Loucy (cell line): ENCODE results near the gene DAGLA.

Experiments used
- H2AFZ ChIP-seq: fragments of 200-600 bp; sonication (generic); 2 replicates; pipeline ENCODE4 v1.6.0; 2016; ENCODE audit warnings: antibody characterized with exemption, mild to moderate bottlenecking, low read length, moderate library complexity
- H3F3A ChIP-seq: fragments of 200-600 bp; 2 replicates; pipeline ENCODE4 v1.6.0; 2016; ENCODE audit warnings: antibody characterized with exemption, low read depth, mild to moderate bottlenecking
- H3K27me3 ChIP-seq: fragments of 200-600 bp; sonication (generic); 2 replicates; pipeline ENCODE4 v1.6.1; 2014; ENCODE audit warnings: low read length, mild to moderate bottlenecking; ENCODE audit not compliant: insufficient read depth, poor library complexity, severe bottlenecking
- H3K36me3 ChIP-seq: fragments of 200-600 bp; sonication (generic); 2 replicates; pipeline ENCODE4 v1.6.1; 2016; ENCODE audit warnings: low read length; ENCODE audit not compliant: insufficient read depth
- H3K4me1 ChIP-seq: fragments of 200-600 bp; sonication (generic); 2 replicates; pipeline ENCODE4 v1.5.1; 2014; ENCODE audit warnings: low read length, mild to moderate bottlenecking; ENCODE audit not compliant: insufficient read depth, poor library complexity, severe bottlenecking
- H3K4me2 ChIP-seq: fragments of 200-600 bp; sonication (generic); 2 replicates; pipeline ENCODE4 v1.6.0; 2014; ENCODE audit warnings: antibody characterized with exemption, low read length, low read depth, mild to moderate bottlenecking; ENCODE audit not compliant: poor library complexity, severe bottlenecking
- H3K4me3 ChIP-seq: fragments of 200-600 bp; sonication (generic); 2 replicates; pipeline ENCODE4 v1.5.1; 2014; ENCODE audit warnings: low read length, mild to moderate bottlenecking, mixed read lengths; ENCODE audit not compliant: poor library complexity, severe bottlenecking
- H3K79me2 ChIP-seq: fragments of 200-600 bp; sonication (generic); 2 replicates; pipeline ENCODE4 v1.6.1; 2014; ENCODE audit warnings: low read length; ENCODE audit not compliant: insufficient read depth
- H3K9ac ChIP-seq: fragments of 200-600 bp; sonication (generic); 2 replicates; pipeline ENCODE4 v1.6.0; 2014; ENCODE audit warnings: mild to moderate bottlenecking, low read depth, low read length, moderate library complexity; ENCODE audit not compliant: poor library complexity, severe bottlenecking
- H3K9me2 ChIP-seq: fragments of 200-600 bp; sonication (generic); replicated peaks from 2 replicates; pipeline ENCODE4 v1.6.1; 2016; ENCODE audit warnings: low read depth, low read length, mixed read lengths
- H3K9me3 ChIP-seq: fragments of 200-600 bp; sonication (generic); 2 replicates; pipeline ENCODE4 v1.6.1; 2014; ENCODE audit warnings: mild to moderate bottlenecking, antibody characterized with exemption, low read length, low read depth; ENCODE audit not compliant: insufficient read depth
- H4K20me1 ChIP-seq: fragments of 200-600 bp; sonication (generic); 2 replicates; pipeline ENCODE4 v1.6.0; 2014; ENCODE audit warnings: antibody characterized with exemption, low read length, mild to moderate bottlenecking; ENCODE audit not compliant: insufficient read depth, poor library complexity, severe bottlenecking
- CTCF ChIP-seq: fragments of 200-600 bp; sonication (generic); conservative IDR thresholded peaks from 2 replicates; pipeline ENCODE4 v1.5.1; 2014; ENCODE audit warnings: mild to moderate bottlenecking, antibody characterized with exemption, low read length
- EZH2phosphoT487 ChIP-seq: fragments of 200-600 bp; IDR thresholded peaks from 2 replicates; pipeline ENCODE4 v1.6.1; 2018; ENCODE audit warnings: antibody characterized with exemption, mild to moderate bottlenecking, moderate library complexity, borderline replicate concordance

The DAGLA gene

GRCh38 chr11:61726775-61727174 is 46.6 kb downstream of the DAGLA start:
- H2AFZ ChIP-seq, result no peak overlapping the region
- H3K4me2 ChIP-seq, result no peak overlapping the region
- H3K36me3 ChIP-seq, result no peaks in the 10 kb centered on the region
- H4K20me1 ChIP-seq, result no peaks in the 10 kb centered on the region
- no peak overlapping the region for H3K9ac ChIP-seq
- no peaks in the 10 kb centered on the region for H3F3A ChIP-seq
- H3K9me2 ChIP-seq, result no peaks in the 10 kb centered on the region
- H3K79me2 ChIP-seq, result no peaks in the 10 kb centered on the region
- TF ChIP-seq EZH2phosphoT487 (no peak), CTCF (no peak)
- no peaks in the 10 kb centered on the region for H3K27me3 ChIP-seq
- no peaks in the 10 kb centered on the region for H3K4me1 ChIP-seq
- H3K4me3 ChIP-seq, result no peak overlapping the region
- H3K9me3 ChIP-seq, result no peaks in the 10 kb centered on the region

DNA sequence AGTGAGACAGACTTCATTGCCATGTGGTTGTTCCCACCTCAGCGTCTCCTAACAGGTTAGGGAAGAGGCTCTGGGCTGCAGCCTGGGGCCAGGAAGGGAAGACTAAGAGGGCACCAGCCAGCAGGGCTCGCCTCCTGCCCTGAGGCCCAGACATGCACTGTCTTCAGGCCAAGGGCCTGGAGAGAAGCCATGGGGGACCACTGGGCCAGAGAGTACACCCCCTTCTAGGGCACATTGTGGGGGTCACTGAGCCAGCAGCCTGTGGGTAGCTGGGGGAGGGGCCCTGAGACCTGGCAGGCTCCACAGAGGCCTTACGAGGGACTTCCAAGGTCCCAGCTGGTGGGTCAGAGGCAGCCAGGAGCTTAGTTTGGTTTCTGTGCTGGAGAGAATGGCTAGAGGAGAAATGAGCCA is 47.2 kb downstream of the DAGLA start:
- Histone ChIP-seq H3K4me2 (no peak overlapping the region), H3K79me2 (no peaks in the 10 kb centered on the region), H3K4me3 (no peak overlapping the region), H3K27me3 (no peaks in the 10 kb centered on the region), H3K9me3 (no peaks in the 10 kb centered on the region), H3K9ac (no peak overlapping the region), H3K36me3 (no peaks in the 10 kb centered on the region), H3K4me1 (no peaks in the 10 kb centered on the region), H3F3A (no peaks in the 10 kb centered on the region), H3K9me2 (no peaks in the 10 kb centered on the region), H4K20me1 (no peaks in the 10 kb centered on the region), H2AFZ (no peak overlapping the region)
- TF ChIP-seq CTCF, result no peak
- TF ChIP-seq EZH2phosphoT487, result no peak

DNA sequence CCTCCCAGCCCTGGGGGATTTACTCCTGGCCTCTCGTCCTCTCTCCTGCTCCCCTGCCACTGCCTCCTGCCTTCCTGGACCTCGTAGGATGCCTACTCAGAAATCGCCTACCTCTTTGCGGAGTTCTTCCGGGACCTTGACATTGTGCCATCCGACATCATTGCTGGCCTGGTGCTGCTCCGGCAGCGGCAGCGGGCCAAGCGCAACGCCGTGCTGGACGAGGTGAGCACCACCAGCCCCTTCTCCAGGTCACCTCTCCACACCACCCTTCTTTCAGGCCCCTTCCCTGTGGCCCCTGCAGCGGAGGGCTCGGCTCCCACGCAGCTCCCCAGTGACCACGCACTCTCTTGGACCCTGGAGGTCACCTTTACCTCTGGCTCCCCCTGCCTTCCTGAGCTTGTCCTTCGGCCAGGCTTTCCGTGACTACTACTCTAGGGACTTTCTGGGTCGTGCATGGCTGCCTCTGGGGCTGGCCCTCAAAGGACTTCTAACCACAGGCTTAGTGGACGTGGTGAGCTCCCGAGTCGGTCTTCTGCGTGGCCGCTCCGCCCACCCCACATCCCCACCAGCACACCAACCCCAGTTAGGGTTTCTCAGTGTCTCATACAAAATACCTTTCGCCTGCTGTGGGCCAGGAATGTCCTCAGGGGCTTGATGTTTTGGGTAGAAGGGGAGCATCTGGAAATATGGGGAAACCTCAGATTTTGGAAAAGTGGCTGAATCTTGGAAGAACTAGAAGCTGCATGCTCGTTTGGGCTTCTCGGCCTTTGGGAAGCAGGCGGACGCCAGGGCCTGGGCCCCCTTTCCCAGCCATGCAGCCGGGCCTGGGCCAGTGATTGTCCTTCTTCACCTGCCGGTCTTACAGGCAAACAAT is 48.1 kb downstream of the DAGLA start:
- H3K4me2 ChIP-seq, result no peak overlapping the region
- no peaks in the 10 kb centered on the region for H3K9me2 ChIP-seq
- no peak overlapping the region for H2AFZ ChIP-seq
- no peak overlapping the region for H3K9ac ChIP-seq
- no peaks in the 10 kb centered on the region for H3K4me1 ChIP-seq
- no peaks in the 10 kb centered on the region for H3K27me3 ChIP-seq
- no peak overlapping the region for H3K4me3 ChIP-seq
- H3K9me3 ChIP-seq, result no peaks in the 10 kb centered on the region
- TF ChIP-seq CTCF, result no peak
- TF ChIP-seq EZH2phosphoT487, result no peak
- H4K20me1 ChIP-seq, result no peaks in the 10 kb centered on the region
- H3K36me3 ChIP-seq, result no peaks in the 10 kb centered on the region
- no peaks in the 10 kb centered on the region for H3K79me2 ChIP-seq
- no peaks in the 10 kb centered on the region for H3F3A ChIP-seq
